ENCODE data around the gene BCAP31.

BCAP31 gene

DNA sequence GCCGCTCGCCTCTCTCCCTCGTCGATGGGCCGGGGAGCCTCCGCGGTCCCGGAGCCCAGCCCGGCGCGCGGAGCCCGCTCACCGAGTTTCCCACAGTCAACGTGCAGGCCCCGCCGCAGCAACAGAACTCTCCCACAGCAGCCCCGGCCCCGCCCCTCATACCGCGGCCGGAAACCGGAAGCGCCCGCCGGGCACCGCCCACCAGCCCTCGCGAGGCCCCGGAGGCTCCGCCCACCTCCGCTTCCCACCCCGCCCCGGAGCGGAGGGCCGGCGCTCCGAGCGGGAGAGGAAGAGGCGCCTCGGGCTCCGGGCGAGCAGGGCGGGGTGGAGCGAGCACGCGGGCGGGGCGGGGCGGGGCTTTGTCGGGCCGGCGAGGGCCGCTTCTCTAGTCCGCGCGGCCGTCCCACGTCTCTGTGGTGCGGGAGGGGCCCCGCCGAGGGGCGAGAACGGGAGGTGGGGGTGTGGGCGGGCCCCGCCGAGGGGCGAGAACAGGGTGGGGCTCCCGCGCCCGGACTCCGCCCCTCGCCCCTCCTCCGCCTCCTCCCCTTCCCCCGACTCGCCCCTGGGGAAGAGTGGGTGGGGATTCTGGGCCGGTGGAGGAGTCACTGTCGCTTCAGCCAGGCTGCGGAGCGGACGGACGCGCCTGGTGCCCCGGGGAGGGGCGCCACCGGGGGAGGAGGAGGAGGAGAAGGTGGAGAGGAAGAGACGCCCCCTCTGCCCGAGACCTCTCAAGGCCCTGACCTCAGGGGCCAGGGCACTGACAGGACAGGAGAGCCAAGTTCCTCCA lies at the start of gene BCAP31, which contains the start of gene ABCD1:
Gene BCAP31 (minus strand): TSS at position 136 of the 787 bp plus-strand sequence. CDS start 1,143 bp downstream, outside the sequence.
Gene ABCD1 (plus strand): TSS at position 605 of the 787 bp plus-strand sequence. CDS start 411 bp downstream, outside the sequence.
- DNase-seq (ENCODE audit: low read depth in 2 of 2) = peak; percentile 78 to 79

DNA sequence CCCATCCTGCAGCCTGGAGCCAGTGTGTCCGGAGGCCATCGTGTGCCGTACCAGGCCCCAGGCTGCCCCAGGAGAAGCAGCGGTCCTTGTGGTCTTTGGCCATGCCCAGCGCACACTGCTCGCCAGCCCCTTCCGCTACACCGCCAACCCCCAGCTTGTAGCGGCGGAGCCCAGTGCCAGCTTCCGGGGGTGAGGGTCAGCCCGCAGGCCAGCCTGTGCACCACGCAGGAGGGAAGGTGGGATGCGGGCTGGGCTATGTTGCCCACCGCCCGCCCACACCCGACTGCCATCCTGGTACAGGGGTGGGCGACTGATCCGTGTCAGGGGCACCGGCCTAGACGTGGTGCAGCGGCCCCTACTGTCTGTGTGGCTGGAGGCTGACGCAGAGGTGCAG lies 49.0 kb upstream of the BCAP31 start:
- no peak for DNase-seq (ENCODE audit: low read depth in 2 of 2)

DNA sequence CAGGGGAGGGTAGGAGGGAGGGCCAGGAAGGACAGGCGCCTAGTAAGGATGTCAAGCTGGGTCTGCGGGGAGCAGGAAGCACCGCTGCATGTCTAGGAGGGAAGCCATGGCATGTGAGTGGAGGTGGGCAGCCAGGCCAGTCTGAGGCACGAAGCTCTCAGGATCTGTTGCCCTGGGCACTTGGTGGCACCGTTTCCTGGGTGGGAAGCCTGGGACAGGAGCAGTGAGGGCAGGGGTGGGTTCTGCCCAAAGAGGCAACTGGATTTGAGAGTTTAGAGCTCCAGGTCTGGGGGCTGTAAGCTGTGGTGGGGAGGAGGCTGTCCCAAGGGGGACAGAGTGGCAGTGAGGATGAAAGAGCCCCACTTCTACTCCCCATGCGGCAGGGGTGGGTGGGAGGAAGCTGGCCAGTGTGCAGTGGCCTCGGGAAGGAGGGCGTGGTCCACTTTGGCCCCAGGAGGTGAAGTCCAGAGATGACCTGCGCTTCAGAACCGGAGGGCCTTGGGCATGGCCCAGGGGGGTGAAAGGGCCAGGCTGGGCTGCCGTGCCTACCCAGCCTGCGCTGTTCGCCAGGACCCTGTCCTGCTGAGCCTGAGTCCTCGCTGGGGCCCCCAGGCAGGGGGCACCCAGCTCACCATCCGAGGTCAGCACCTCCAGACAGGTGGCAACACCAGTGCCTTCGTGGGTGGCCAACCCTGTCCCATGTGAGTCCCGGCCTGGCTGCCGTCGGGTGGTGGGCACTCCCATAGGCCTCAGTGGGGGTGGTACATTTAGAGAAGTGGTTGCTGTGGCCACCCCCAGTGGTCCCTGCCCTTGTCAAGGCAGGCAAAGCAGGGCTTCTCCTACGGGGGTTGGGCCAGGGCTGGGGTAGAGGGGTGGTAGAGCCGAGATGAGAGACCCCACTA lies 48.4 kb upstream of the BCAP31 start:
- DNase-seq (ENCODE audit: low read depth in 2 of 2) = no peak

DNA sequence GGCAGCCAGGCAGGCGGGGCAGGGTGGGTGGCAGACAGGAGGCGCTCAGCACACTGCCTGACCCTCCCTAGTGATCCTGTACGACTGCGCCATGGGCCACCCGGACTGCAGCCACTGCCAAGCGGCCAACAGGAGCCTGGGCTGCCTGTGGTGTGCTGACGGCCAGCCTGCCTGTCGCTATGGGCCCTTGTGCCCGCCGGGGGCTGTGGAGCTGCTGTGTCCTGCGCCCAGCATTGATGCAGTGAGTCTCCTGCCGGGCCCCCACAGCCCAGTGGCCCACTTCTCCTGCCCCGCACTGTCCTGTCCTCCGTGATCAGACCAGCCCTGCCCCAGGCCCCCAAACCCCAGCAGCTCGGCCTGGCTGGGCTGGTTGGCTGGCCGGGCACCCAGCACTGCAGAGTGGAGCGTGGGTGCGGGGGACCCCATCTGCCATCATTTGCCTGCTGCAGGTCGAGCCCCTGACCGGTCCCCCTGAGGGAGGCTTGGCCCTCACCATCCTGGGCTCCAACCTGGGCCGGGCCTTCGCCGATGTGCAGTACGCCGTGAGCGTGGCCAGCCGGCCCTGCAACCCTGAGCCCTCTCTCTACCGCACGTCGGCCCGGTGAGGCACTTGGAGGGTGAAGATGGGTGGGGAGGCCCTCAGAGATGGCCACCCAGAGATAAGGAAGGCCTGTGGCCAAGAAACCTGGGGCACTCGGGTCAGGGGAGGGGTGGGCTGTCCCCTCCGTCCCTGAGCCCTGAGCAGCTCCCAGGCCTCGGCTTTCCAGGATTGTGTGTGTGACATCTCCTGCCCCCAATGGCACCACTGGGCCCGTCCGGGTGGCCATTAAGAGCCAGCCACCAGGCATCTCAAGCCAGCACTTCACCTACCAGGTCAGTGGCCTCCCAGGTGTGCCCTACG lies 47.5 kb upstream of the BCAP31 start:
- no peak for DNase-seq (ENCODE audit: low read depth in 2 of 2)

DNA sequence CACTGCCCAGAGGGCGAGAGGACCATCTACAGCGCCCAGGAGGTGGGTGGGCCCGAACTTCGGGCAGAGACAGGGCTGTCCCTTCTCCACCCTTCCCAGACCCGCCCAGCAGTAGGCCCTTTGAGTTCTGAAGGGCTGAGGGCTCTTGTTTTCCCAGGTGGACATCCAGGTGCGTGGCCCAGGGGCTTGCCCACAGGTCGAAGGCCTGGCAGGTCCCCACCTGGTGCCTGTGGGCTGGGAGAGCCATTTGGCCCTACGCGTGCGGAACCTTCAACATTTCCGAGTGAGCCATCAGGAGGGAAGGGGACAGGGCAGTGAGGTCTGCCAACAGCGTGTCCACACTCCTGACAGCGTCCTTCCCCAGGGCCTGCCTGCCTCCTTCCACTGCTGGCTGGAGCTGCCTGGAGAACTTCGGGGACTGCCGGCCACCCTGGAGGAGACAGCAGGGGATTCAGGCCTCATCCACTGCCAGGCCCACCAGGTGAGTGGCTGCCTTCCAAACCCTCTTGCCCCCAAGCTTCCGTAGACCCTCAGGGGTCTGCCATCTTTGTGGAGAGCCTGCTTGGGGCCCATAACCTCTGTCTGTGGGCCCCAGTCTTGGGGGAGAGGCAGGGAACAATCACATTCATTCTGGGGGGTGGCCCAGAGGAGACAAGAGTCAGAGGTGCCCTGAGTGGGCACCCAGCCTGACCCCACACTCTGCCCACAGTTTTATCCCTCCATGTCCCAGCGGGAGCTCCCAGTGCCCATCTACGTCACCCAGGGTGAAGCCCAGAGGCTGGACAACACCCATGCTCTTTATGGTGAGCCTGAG lies 46.6 kb upstream of the BCAP31 start:
- no peak for DNase-seq (ENCODE audit: low read depth in 2 of 2)

DNA sequence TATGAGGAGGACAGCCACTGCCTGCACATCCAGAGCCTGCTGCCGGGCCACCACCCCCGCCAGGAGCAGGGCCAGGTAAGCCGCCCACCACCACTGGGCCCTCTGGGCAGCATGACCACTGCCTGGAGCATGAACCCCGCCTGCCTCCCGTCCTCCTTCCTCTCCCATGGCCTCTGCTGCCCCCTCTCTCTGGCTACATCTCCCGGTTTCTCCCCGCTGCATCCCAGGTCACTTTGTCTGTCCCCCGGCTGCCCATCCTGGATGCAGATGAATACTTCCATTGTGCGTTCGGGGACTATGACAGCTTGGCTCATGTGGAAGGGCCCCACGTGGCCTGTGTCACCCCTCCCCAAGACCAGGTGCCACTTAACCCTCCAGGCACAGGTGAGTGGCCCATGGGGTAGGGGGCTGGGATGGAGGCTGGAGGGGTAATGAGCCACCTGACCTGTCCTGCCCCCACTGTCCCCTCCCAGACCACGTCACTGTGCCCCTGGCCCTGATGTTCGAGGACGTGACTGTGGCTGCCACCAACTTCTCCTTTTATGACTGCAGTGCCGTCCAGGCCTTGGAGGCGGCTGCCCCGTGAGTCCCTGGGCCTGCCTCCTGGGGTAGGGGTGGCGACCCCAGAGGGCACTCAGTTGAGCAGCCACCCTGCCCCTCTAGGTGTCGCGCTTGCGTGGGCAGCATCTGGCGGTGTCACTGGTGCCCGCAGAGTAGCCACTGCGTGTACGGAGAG lies 45.8 kb upstream of the BCAP31 start:
- no peak for DNase-seq (ENCODE audit: low read depth in 2 of 2)

DNA sequence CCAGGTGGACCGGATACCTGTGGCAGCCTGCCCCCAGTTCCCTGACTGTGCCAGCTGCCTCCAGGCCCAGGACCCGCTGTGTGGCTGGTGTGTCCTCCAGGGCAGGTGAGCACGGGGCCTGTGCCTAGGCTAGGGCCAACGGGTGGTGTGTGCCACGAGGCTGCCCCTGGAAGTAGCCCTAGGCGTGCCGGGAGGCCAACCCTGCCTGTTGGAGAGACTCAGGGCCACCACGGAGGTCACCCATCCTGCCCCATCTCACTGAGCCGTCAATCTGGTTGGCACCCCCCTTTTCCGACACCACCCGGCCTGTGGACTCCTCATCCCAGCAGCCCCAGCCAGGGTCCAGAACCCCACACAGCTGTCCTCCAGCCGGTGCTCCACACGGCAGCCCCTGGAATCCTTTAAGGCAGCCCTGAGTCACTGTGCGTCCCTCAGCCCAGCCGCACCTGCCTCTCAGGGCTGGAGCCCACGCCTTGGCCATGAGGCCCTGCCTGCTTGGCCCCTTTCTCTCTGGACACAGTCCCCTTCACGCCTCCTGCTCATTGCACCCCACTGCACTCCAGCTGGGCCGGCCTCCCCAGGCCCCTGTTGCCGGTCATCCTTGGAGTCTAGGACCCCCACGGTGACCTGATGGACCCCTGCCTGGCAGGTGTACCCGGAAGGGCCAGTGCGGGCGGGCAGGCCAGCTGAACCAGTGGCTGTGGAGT lies 45.1 kb upstream of the BCAP31 start:
- no peak for DNase-seq (ENCODE audit: low read depth in 2 of 2)

DNA sequence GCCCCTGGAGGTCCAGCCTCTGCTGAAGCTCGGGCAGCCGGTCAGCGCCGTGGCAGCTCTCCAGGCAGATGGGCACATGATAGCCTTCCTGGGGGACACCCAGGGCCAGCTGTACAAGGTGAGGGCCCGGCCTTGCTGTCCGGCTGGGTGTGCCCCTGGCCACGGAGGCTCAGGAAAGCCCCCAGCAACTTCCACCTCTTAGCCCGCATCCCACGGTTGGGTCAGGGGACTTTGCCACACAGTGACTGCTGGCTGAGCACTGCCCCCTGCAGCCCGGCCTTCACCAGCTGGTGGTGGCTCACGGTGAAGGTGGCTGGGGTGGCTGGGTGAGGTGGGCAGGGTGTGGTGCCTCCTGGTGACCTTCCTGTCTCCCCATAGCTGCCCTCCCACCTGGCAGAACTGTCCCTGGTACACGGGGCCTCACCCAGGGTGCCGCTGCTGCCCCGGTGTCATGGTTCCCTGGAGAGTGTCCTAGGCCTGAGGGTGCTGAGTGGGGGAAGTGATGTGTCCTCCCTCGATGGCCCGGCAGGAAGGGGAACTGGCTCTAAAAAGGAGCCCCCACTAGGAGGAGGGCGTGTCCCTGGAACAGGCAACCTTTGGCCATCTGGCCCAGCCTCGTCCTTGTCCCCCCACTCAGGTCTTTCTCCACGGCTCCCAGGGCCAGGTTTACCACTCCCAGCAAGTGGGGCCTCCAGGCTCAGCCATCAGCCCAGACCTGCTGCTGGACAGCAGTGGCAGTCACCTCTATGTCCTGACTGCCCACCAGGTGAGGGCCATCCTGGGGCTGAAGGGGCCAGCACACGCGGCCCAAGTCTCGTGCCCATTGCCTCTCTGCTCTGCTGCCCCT lies 44.3 kb upstream of the BCAP31 start:
- DNase-seq (ENCODE audit: low read depth in 2 of 2) = no peak

DNA sequence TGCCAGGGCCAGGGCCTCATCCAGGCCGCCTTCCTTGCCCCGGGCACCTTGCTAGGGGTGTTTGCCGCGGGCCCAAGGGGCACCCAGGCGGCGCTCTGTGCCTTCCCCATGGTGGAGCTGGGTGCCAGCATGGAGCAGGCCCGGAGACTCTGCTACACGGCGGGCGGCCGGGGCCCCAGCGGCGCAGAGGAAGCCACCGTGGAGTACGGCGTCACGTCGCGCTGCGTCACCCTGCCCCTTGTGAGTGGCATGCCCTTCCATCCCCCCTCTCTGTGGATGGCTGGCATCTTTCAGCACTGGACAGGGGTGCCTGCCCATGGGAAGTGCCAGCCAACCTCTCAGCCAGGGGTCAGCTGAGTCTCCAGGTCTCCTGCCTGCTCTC lies 43.5 kb upstream of the BCAP31 start:
- no peak for DNase-seq (ENCODE audit: low read depth in 2 of 2)

DNA sequence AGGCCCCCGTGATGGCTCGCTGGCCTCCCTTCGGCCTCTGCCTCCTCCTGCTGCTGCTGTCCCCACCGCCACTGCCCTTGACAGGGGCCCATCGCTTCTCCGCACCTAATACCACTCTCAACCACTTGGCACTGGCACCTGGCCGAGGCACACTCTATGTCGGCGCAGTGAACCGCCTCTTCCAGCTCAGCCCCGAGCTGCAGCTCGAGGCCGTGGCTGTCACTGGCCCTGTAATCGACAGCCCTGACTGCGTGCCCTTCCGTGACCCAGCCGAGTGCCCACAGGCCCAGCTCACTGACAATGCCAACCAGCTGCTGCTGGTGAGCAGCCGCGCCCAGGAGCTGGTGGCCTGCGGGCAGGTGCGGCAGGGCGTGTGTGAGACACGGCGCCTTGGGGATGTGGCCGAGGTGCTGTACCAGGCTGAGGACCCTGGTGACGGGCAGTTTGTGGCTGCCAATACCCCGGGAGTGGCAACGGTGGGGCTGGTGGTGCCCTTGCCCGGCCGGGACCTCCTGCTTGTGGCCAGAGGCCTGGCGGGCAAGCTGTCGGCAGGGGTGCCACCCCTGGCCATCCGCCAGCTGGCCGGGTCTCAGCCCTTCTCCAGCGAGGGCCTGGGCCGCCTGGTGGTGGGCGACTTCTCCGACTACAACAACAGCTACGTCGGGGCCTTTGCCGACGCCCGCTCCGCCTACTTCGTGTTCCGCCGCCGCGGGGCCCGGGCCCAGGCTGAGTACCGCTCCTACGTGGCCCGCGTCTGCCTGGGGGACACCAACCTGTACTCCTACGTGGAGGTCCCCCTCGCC lies 42.9 kb upstream of the BCAP31 start:
- DNase-seq (ENCODE audit: low read depth in 2 of 2) = no peak

DNA sequence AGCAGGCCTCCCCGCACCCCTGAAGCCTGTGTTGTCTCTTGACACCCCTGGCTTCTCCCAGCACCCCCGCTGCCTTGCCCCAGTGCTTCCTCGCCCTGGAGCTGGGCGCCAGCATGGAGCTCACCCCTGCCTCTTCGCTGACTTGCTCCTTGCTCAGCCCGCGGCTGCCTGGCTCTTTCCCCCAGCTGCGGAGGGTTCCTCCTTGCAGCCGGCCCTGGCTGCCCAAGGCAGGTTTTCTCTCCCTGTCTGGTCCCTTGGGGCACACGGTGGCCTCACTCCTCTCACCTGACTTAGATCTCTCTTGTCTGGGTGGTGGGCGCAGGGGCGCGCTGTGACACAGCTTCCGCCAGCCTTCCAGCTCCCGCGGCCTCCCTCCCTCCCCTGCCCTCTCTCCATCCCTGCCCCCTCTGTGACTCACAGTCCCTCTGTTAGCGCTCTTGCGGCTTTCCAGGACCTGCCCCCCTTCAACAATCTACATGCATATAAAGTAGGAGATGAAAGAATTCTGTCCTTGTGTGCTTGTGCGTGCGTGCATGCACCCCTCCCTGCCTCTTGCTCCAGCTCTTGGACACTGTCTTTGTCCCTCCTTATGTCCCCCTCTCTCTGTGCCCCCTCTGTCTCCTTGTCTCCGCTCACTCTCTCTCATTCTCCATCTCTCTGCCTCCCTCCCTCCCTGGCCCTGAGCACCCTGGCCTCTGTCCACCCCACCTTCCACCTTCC lies 42.1 kb upstream of the BCAP31 start:
- peak; percentile 28 to 30 for DNase-seq (ENCODE audit: low read depth in 2 of 2)

DNA sequence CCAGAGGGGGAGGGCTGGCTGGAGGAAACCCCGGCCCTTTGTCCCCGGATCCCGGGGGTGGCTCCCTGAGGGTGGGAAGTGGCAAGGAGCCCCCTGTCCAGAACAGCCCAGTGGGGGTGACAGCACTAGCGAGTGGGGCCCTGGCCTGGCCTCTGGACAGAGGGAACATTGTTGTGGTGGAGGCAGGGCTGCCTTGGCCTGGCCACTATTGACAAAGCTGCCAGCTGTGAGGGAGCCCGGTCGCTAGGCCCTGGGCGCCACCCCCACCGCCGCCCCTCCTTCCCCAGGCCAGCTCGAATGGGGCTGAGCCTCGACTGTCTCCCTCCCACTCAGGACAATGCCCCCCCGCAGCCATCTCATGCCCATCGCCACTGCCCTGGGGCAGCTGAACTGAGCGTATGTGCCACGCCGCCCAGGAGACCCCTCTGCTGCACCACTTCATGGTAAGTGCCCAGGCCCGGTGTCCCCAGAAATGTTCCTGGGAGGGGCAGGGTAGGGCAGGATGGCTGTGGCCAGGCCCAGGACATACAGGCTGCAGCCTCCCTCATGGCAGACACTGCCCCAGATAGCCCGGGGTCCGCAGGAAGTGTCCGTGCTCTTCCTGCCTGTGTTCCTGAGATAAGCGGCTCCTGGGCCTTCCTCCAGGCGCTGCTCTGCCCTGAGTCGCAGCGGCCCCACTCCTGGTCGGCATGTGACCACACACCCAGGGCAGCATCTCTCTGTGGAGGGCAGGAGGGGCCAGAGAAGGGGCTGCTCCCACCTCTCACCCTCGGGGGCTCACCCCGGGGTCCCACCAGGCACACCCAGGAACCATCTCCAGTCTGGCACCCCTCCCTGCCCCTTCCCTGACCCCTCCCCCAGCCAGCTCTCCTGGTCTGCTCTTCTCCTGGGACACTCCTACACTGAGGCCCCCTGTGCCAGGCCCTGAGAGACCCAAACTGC lies 41.2 kb upstream of the BCAP31 start:
- no peak for DNase-seq (ENCODE audit: low read depth in 2 of 2)

DNA sequence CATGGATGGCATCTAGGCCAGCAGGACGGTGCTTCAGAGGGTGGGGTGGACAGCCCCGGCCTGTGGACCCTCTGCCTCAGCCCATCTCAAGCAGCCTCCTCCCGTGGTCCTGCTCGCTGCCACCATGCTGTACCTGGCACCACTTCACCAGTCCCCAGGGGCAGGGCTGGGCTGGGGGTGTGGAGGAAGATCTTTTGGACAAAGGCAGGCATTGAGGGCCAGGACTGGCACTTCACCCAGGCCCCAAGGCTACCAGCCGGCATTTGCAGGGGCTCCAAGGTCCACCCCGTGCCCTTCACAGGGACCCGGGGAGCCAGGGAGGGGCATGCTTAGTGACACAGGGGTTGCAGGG lies 40.6 kb upstream of the BCAP31 start:
- no peak for DNase-seq (ENCODE audit: low read depth in 2 of 2)

DNA sequence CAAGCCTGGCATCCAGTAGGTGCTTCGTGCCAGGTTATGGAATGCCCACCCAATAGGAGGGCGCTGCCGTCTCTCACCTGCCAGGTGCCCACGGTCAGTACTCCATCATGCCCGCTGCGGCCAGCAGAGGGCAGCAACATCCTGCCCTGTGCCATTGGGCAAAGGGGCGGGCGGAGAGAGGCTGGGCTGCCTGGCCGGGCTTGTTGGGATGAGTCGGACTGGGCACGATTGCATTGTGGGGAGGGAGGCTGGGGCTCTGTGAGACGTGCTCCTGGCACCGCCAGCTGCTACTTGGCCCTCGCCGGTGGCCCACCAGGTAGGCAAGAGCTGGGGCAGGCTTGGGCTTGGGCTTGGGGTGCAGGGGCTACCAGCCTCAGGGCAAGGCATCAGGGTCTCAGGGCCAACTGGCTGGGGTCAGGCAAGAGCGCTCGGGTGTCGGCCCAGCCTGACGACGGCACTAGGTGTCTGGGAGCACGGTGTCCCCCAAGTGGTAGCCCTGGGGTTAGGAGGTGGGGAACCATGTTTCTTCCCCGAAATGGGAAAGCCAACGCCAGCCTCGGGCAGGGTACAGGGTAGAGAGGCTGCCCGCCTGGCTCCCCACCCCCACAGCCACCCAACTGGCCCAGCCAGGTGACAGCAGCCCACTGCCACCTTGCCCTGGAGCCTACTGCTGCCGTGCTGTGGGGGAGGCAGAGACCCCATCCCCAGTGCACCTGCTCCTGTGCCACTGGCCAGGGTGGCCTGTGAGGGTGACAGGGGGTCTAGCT lies 40.0 kb upstream of the BCAP31 start, which contains the start of gene PLXNB3:
Gene PLXNB3 (plus strand): TSS at position 261 of the 767 bp plus-strand sequence. CDS start 1,287 bp downstream, outside the sequence.
- DNase-seq (ENCODE audit: low read depth in 2 of 2) = peak; percentile 56 to 64

DNA sequence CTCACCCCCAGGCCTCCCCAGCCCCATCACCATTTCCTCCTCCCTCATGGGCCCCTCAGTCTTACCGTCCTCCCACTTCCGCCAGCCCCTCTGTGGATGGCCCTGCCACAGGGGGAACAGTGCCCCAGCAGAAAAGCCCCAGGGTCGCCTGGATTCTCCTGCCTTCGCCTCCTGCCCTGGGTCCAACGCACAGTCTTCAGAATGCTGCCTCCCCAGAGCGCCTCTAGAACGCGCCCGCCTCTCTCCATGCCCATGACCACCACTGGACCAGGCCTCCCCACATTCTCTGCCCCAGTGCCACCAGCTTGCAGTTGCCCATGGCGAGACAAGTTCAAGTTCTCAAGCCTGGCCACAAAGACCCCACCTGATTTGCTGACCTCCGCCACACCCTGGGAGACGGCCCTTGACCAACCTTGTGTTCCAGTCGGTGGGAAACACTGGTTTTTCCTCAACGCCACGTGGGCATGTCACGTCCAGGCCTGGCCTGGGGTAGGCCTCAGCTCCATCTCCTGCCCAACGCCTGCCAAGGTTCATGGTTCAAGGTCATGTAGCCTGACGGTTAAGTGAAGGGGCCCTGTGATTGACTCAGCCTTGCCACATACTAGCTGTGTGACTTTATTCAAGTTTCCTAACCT lies 39.2 kb upstream of the BCAP31 start:
- DNase-seq (ENCODE audit: low read depth in 2 of 2) = no peak

Data from activated CD4-positive, alpha-beta T cell treated with anti-CD3 and anti-CD28 coated beads for 24 hours (primary cell).